Suppressor macrophage (primary cell): ENCODE data around the gene SIRT1.
"Not testable (repeated sequence)": the region's sequence is repeated elsewhere in the genome, so short reads cannot be mapped to it uniquely, and the experiment has no call there.

Experiments used
- DNase-seq, 4 experiments: peaks; one replicate each; pipeline ENCODE4 v3.0.0-alpha.2; 2020 to 2022
- total RNA-seq, 17 experiments: gene quantifications; one replicate each; lab custom pipeline; 2026; ENCODE audit warnings: mixed read lengths in 6 of 17, inconsistent platforms in 3 of 17; lab: John Stamatoyannopoulos, UW

The SIRT1 gene
- 14.1 to 41.5 (median 24.6) reads per million in 17 experiments for total RNA-seq

DNA sequence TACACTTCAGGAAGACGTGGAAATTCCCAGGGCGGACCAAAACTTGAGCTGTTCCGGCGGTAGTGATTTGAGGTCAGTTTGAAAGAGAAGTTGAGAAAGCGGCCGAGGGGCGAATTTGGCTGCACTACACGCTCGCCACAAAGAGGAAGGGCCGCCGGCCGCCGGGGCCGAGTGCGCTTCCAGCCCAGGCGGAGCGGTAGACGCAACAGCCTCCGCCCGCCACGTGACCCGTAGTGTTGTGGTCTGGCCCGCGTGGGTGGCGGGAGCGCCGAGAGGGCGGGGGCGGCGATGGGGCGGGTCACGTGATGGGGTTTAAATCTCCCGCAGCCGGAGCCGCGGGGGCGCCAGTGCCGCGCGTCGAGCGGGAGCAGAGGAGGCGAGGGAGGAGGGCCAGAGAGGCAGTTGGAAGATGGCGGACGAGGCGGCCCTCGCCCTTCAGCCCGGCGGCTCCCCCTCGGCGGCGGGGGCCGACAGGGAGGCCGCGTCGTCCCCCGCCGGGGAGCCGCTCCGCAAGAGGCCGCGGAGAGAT is at the start of gene SIRT1:
SIRT1 (plus strand) TSS at position 344 of the 529 bp plus-strand sequence; CDS start at position 410, 66 bp downstream.
- DNase-seq = peak; percentile 98 to 99 (median 98)

DNA sequence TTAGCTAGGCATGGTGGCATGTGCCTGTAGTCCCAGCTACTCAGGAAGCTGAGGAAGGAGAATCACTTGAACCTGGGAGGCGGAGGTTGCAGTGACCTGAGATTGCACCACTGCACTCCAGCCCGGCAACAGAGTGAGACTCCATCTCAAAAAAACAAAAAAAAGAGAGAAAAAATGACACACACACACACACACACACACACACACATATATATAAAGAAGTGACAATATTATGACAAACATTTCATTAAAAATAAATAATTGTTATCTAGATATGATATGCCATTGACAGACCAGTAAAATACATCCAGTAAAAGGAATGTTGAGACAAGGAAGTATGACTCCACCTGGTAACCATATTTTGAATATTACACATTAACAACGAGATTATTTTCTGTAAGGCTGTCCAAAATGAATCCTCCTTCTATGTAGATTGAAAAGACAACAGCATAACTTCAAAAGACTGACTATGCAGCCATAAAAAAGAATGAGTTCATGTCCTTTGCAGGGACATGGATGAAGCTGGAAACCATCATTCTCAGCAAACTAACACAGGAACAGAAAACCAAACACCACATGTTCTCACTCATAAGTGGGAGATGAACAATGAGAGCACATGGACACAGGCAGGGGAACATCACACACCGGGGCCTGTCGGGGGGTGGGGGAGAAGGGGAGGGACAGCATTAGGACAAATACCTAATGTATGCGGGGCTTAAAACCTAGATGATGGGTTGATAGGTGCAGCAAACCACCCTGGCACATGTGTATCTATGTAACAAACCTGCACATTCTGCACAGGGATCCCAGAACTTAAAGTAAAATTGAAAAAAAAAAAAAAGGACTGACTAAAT is 48.7 kb upstream of the SIRT1 start:
- not testable (repeated sequence) for DNase-seq

GRCh38 chr10:67836488-67836887 is 48.0 kb upstream of the SIRT1 start:
- no peak for DNase-seq

- no peak for DNase-seq
Observed at GRCh38 chr10:67836972-67837371, 47.5 kb upstream of the SIRT1 start.

DNA sequence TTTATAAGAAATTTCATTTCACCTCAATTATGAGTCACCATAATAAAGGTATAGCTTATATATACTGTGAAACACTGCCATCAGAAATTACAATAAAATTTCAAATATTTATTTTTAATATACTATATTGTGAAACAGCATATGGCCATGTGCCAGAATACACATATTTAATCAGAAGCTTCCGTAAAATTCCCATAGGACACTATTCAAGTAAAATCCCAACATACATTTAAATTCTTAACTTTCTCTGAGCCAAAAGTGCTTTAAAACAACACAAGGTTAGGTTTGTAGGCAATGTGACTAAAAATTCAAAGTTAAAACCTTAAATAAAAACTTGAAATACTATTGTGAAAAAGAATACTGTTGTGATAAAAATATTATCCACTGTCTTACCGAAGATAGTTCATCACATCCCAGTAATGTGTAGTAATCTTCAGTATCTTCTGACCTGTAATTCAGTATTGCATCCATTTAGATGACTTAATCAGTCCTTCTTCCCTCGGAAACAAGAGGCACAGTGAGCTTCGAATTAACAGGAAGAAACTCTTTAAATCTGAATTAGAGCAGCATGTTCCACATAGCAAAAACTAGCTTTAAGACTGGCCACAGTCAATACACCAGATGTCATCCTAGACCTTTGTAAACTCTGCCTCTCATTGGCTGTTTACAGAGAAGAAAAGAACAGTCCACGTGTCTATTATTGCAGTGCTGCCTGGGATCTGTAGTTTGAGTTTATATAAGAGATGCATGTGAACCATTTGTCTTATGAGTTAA is 46.7 kb upstream of the SIRT1 start, which contains the start of gene DNAJC12:
DNAJC12 (minus strand) TSS at position 648 of the 774 bp plus-strand sequence; CDS start at position 471, 177 bp downstream.
- peak; percentile 47 to 76 (median 60) for DNase-seq

DNA sequence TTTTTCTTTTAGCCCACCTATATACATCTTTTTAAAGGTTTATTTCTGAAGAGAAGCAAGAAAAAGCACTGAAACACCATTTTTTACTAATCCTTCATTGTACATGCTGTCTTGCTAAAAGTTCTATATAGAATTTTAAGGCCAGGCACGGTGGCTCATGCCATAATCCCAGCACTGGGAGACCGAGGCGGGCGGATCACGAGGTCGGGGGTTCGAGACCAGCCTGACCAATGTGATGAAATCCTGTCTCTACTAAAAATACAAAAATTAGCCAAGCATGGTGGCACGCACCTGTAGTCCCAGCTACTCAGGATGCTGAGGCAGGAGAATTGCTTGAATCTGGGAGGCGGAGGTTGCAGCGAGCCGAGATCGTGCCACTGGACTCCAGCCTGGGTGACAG is 44.9 kb upstream of the SIRT1 start:
- DNase-seq = not testable (repeated sequence)

DNA sequence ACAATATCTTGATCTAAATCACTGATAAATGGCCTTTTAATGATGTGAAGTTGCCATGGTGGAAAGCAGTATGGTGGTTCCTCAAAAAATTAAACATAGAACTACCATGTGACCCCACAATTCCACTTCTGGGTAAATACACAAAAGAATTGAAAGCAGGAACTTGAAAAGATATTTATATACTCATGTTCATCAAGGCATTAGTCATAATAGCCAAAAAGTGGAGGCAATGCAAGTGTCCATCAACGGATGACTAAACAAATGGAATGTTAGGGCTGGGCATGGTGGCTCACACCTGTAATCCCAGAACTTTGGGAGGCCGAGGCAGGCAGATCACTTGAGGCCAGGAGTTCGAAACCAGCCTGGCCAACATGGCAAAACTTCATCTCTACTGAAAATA is 44.5 kb upstream of the SIRT1 start:
- DNase-seq = peak; percentile 13 to 81 (median 66)

- no peak for DNase-seq
Observed at GRCh38 chr10:67841737-67842136, 42.7 kb upstream of the SIRT1 start.

- DNase-seq = no peak
Observed at GRCh38 chr10:67843284-67843683, 41.2 kb upstream of the SIRT1 start.

DNA sequence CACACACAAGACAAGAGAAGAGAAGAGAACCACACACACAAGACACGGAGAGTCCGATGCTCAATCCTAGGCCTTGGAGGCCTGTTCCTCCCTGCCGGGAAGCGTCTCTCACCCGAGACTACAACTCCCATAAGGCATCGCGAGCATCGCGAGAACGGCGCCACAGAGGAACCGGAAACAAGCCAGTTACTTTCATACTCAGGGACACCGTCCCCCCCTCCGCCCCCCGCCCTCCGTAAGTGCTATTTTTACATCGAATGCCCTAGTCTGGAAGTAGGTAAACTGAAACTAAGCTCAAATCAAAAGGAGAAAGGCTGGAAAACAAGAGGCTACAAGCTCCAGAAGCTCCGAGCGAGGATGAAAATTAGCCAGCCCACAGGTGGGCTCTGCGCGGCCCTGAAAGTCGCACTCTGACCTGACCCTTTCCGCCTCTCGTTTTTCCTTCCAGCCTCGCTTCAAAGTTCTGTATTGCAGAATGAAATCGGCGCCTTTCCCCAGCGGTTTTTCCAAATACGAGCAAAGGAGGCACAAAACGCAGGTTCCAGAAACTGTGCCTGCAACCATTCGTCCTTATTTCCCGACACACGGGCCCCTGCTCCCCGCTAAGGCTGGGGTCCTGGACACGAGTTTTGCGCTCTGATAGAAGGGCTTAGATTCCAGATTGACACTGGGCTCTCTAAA is 35.0 kb upstream of the SIRT1 start:
- peak; percentile 95 to 97 (median 96) for DNase-seq

GRCh38 chr10:67851186-67851585 is 33.3 kb upstream of the SIRT1 start:
- no peak for DNase-seq

- no peak for DNase-seq
Observed at GRCh38 chr10:67852761-67853160, 31.7 kb upstream of the SIRT1 start.

DNA sequence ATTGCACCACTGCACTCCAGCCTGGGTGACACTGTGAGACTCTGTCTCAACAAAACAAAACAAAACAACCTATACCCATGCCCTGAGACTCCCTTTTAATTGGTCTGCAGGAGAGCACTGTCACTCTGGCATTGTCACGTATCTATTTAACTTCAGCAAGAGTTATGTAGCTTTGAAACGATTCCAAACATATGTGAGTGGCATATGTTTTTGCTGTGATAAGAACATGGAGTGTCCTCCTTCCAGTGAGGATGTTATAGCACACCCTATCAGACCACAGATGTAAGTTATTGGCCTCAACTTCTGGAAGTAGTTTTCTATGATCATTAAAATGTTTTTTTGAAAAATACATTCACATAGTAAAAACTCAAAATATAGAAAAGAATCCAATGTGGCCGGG is 30.9 kb upstream of the SIRT1 start:
- DNase-seq = no peak

GRCh38 chr10:67858971-67859370 is 25.5 kb upstream of the SIRT1 start:
- no peak for DNase-seq

- DNase-seq = no peak
Observed at GRCh38 chr10:67861750-67862432, 22.6 kb upstream of the SIRT1 start.

DNA sequence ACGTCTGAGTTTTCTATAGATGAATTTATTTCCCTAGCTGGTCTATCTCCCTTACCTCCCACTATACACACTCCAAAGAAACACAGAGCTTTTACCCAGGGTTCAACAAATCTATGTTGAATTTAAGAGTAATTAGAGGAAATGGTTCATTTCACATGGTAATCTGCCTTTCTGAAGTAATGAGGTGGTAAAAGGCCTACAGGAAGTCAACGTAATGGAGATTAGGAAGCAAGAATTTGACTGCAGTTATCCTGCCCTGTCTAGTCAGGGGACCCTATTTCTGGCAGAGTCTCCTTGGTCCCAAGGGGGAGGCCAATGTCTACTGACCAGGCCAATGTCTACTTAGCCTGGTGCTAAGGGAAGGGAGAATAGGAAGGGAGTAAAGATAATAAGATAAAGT is 21.4 kb upstream of the SIRT1 start:
- no peak for DNase-seq

DNA sequence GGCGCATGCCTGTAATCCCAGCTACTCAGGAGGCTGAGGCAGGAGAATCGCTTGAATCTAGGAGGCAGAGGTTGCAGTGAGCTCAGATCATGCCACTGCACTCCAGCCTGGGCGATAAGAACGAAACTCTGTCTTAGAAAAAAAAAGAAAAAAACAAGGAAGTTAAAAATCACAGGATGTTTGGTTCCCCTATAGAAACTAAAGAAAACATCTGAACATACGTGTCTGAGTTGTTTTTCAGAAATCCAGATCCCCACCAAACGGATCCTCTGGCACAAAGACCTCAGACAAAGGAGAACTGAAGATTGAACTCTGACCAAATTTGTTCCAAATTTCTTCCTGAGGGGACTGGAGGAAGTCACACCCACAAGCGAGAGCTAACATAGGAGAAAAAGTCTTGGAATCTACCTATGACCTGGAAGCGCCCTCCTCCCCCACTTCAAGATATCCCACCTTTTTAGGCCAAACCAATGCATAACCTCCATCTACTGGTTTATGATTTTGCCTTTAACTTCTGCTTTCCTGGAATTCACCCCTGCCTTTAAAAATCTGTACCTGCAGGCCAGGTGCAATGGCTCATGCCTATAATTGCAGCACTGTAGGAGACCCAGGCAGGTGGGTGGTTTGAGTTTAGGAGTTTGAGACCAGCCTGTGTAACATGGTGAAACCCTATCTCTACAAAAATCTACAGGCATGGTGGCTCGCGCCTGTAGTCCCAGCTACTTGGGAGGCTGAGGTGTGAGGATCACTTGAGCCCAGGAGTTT is 19.7 kb upstream of the SIRT1 start:
- peak; percentile 49 to 76 (median 65) for DNase-seq

- no peak for DNase-seq
Observed at GRCh38 chr10:67868132-67868531, 16.3 kb upstream of the SIRT1 start.

DNA sequence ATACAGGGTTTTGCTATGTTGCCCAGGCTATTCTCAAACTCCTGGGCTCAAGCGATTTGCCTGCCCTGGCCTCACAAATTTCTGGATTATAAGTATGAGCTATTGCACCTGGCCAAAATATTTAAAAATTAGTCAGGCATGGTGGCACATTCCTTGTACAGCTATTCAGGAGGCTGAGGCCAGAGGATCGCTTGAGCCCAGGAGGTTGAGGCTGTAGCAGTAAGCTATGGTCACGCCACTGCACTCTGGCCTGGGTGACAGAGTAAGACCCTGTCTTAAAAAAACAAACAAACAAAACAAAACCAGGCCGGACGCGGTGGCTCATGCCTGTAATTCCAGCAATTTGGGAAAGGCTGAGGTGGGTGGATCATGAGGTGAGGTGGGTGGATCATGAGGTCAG is 14.5 kb upstream of the SIRT1 start:
- DNase-seq = no peak

DNA sequence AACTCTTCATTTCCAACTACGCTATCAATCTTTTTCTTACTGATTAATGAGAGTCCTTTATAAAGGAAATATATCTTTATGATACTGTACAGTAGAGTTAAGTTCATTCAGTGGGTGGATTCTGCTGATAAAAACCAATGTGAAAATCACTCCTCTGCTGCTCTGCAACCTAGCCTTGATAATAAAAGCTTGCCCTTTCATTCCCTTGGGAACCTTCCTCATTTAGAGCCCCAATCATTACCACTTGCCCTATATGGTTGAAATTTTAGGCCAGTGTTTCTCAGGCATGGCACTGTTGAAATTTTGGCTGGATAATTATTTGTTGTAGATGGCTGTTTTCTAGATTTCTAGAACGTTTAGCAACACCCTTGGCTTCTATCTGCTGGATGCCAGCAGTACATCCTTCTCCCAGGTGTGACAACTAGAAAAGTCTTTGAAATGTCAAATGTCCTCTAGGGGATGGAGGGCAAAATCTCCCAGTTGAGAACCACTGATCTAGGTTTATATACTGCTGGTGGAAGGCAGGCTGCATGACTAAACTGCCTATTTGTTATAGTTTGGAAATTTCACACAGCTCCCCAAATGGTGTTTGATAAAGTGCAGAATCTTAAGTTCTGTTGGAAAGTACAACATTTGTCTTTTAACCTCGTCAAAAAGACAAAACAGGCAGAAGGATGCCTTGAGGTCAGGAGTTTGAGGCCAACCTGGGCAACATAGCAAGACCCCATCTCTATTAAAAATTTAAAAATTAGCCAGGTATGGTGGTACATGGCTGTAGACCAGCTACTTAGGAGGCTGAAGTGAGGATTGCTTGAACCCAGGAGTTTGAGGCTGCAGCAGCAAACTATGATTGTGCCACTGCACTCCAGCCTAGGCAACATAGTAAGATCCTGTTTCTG is 8.9 kb upstream of the SIRT1 start:
- DNase-seq = no peak
